NCI-H1048 (cell line): ENCODE measurements around the gene XYLB.

ENCODE experiments used
- DNase-seq: peaks from one replicate; lab custom pipeline; 2025; lab: John Stamatoyannopoulos, UW

XYLB gene

GRCh38 chr3:38364721-38365400, 18.3 kb downstream of the XYLB start:
- no peak for DNase-seq

DNA sequence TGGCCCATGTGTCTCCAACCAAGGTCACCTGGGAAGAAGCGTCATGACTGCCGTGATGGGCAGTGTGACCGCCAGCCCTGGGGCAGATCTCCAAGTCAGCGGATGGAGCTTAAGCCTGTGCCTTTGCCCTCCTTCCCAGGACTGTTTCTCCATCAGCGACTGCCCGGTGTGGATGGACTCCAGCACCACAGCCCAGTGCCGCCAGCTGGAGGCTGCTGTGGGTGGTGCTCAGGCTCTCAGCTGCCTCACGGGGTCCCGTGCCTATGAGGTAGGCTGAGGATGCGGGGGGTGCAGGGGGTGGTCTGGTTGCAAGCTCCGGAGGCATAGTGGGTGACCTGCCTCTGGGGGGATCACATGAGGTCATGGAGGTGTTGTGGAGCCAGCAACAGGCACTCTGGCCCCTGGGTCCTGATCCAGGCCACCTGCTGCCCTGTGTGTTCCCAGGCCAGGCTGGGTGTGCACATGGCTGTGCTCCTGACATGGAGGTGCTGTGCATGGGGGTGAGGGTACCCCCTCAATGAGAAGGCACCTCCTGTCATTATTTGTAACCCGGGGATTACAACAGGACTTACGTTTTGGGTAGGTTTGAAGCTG, 19.0 kb downstream of the XYLB start:
- DNase-seq = no peak

DNA sequence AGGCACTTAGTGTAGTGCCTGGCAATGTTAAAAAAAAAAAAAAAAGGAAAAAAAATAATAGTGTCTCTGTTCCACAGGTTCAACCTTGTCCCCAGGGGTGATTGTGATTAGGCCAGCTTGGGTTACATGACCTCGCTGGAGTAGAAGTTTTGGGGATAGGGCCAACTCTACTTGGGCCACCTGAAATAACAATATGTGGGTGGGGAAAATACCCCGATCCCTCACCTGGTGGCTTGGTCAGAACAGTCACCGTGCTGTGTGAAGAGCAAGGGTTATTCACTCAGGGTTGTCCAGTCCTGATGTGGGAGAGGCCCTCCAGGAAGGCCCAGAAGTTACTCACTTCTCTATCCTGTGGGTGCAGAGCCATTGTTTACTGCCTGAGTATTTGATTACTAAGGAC, 19.5 kb downstream of the XYLB start:
- DNase-seq = no peak

- DNase-seq = no peak
These were observed 21.2 kb downstream of the XYLB start for GRCh38 chr3:38367779-38368178.

DNA sequence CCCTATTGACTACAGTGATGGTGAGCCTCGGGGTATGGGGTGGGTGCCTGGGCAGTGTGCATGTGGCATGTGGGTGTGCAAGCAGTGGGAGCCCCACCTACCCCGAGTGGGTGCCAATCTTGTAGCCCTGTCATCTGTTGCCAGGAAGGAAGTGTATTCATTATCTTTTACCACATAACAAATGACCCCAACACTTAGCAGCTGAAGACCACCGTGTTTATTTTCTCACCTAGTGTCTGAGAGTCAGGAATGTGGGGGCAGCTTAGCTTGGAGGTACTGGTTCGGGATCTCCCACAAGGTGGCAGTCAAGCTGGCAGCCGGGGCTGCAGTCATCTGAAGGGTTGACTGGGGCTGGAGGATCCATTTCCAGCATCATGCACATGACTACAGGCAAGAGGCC, 21.7 kb downstream of the XYLB start:
- DNase-seq = no peak

DNA sequence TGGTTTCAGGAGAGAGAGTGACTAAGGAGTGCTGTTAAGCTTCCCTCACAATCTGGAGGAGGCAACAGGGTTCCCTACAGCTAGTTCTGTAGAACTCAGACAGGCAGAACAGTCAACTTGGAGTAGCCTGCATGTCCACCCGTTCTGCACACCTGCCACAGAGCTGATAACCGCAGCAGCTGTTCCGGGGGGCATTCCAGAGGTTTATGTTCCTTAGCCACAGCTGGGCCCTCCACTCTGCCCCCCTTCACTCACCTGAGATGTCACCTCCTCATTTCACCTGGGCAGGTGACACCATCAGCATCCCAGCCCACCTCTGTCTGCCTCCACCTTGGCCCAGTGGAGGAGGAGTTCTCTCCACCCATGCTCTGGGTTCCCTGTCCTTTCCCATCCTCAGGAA, 22.6 kb downstream of the XYLB start:
- no peak for DNase-seq

- DNase-seq = no peak
These were observed 23.6 kb downstream of the XYLB start for GRCh38 chr3:38370149-38370548.

DNA sequence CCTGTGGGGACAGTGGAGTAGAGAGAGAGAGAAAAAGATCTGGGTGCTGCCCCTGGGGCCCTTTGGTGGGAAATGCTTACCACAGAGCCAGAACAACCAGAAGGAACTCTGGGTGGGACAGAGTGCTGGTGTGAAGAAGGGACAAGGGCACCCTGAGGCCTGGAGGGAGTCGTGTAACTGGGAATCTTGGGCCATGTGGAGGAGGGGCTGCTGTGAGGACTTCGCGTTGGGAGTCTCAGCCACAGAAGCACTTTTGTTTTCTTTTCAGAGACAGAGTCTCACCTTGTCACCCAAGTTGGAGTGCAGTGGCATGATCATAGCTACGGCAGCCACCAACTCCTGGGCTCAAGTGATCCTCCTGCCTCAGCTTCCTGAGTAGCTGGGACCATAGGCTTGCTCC, 24.3 kb downstream of the XYLB start:
- no peak for DNase-seq

GRCh38 chr3:38371541-38372213, 25.1 kb downstream of the XYLB start:
- no peak for DNase-seq

DNA sequence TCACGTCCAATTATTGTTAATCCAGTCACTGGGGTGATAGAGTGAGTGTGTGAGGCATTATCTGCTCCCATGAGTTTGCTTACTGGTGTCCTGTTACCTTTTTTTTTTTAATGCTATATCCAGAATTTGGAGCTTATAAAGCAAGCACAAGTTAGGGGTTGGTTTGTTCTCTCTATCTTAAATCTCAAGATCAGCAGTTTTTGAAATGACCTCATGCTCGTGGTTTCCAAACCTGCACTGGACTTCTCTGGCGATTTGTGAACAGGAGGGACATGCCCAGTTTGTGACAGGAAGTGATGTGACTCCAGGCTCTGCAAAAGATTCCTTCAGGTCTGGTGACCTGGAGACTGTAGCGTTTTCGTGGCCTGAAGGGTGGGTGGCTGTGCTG, 25.6 kb downstream of the XYLB start:
- no peak for DNase-seq

DNA sequence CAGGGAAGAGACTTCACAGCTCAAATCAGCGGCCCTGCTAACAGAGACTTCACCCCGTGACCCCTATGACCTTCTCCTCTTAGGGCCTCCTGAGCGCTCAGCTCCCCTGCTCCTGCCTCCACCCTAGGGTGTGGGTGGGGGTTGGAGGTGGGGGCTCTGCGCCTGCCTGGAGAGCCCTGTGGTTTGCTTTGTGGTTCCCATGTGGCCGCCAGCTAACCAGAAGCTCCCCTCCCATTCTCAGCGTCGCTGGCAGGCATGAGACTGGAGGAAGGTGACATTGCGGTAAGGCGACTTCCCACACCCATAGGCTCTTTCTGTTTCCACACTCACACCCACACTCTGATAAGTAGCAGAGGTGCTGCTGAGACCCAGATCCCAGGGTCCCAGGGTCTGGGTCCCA, 27.6 kb downstream of the XYLB start:
- no peak for DNase-seq

- no peak for DNase-seq
These were observed 28.5 kb downstream of the XYLB start for GRCh38 chr3:38375072-38375471.

GRCh38 chr3:38375488-38376097, 29.0 kb downstream of the XYLB start:
- DNase-seq = no peak

- DNase-seq = no peak
These were observed 29.7 kb downstream of the XYLB start for GRCh38 chr3:38376098-38376816.

GRCh38 chr3:38379201-38379770, 32.7 kb downstream of the XYLB start:
- no peak for DNase-seq

DNA sequence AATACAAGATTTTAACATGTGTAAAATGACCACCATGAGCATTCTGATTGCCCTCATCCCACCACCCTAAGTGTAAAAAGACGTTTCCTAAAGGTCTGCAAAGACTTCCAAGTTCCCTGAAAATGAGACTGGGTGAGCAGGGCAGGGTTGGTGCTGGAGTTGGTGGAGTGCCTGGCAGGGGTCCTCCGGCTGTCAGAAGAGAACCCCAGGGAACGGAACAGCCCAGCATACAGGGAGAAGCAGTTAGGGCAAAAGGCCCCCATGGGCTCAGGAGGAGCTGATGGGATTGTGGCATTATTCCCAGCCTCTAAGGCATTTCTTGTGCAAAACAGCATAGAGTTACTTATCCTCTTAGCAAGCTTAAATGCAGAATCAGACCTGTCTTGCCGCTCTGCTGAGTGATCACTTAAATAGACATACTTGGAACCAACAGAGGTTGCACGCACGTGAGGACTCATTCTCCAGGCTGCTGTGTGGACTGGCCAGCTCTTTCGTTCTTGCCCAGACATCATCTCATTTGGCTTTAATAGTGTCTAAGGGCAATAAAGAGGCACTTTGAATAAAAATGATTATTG, 36.0 kb downstream of the XYLB start:
- DNase-seq = no peak

- DNase-seq = no peak
These were observed 36.7 kb downstream of the XYLB start for GRCh38 chr3:38383156-38383875.

DNA sequence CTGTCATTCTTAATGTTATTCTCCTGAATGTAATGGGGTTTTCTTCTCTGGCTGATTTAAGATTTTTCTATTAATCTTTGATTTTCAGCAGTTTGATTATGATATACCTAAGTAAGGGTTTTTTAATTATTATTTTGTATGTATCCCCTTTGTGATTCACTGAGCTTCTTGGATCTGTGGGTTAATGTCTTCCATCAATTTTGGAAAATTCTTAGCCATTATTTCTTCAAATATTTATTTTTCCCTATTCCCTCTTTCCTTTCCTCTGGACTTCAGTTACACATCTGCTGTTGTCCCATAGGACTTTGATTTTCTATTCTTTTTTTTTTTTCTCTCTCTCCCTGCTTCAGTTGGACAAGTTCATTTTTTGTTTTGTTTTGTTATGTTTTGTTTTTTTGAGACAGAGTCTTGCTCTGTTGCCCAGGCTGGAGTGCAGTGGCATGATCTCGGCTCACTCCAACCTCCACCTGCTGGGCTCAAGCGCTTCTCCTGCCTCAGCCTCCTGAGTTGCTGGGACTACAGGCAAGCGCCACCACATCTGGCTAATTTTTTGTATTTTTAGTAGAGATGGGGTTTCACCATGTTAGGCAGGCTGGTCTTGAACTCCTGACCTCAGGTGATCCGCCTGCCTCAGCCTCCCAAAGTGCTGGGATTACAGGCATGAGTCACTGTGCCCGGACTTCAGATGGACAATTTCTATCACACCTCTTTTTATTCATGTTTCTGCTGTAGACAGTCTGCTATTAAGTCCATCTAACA, 40.6 kb downstream of the XYLB start:
- no peak for DNase-seq

DNA sequence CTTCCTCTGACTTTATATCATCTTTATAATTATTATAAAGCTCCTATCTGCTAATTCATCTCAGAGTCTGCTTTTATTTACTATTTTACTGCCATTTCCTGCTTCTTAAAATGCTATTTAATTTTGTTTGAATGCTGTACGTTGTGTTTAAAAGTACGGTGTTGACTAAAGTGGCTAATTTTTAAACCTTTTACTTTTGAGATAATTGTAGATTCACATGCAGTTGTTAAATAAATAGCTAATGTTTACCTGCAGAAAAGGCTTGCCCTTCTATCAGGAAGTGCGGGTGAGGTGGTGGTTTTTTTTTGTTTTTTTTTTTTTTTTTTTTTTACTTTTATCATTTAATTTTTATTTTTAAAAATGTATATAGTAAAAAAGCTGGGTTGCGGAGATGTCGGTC, 41.3 kb downstream of the XYLB start:
- no peak for DNase-seq

DNA sequence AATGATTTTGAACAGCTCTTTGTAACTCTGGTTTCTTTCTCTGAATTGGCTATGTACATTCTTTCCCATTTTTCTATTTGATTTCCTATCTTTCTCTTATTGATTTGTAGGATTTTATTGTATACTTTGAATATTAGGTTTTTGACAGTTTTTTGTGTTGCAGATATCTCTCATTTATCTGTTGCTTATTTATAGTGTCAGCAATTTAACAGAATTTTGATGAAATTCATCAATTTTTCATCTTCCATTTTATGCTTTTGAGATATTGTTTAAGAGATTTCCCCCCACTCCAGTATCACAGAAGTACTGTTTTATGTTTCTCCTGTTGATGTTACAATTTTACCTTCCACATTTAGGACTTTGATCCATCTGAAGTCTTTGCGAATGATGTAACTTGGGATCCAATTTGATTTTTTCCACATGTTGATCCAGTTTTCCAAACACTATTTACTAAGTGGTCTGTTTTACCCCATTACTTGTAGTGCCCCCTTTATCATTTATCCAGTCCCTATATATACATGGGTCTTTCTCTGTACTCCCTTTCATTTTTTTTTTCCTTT, 46.1 kb downstream of the XYLB start:
- DNase-seq = no peak
